Stimulated activated CD8-positive, alpha-beta memory T cell treated with anti-CD3 and anti-CD28 coated beads, Interleukin-2, amount 100 ng/mL, for 48 hours (primary cell): ENCODE measurements around the gene CDK2.
A peak's percentile ranks its signal among the peaks of the same experiment; 100 is the strongest.

Source experiments
- DNase-seq, 2 donors: peaks; one replicate each; pipeline ENCODE4 v3.0.0-alpha.2; 2020; ENCODE audit warnings: low read depth in 2 of 2

Gene CDK2

GRCh38 chr12:55937981-55938380, 28.6 kb upstream of the CDK2 start:
- DNase-seq = no peak

GRCh38 chr12:55938826-55939501, 27.7 kb upstream of the CDK2 start:
- no peak for DNase-seq

GRCh38 chr12:55940065-55940732, 26.4 kb upstream of the CDK2 start:
- DNase-seq = peak; percentile 65 to 71

- DNase-seq = no peak
These were observed 24.6 kb upstream of the CDK2 start for GRCh38 chr12:55942055-55942454.

GRCh38 chr12:55942577-55943136, 24.0 kb upstream of the CDK2 start:
- no peak for DNase-seq

GRCh38 chr12:55946553-55946952, 20.1 kb upstream of the CDK2 start:
- DNase-seq = no peak

- no peak for DNase-seq
These were observed 11.3 kb upstream of the CDK2 start for GRCh38 chr12:55955344-55955743.

- DNase-seq = peak in 1 of 2 donors; percentile 42
These were observed 10.7 kb upstream of the CDK2 start for GRCh38 chr12:55955800-55956508.

- DNase-seq = no peak
These were observed 9.3 kb upstream of the CDK2 start for GRCh38 chr12:55957106-55957859.

GRCh38 chr12:55963760-55964159, 2.9 kb upstream of the CDK2 start:
- DNase-seq = no peak

GRCh38 chr12:55965240-55965639, 1.4 kb upstream of the CDK2 start:
- no peak for DNase-seq

- DNase-seq = no peak
These were observed 656 bp upstream of the CDK2 start, which contains the start of gene PMEL for GRCh38 chr12:55965941-55966407. PMEL (minus strand) TSS chr12:55966042; CDS start chr12:55966011, 31 bp downstream.

GRCh38 chr12:55969356-55969755, 2.7 kb downstream of the CDK2 start:
- DNase-seq = no peak

- no peak for DNase-seq
These were observed 4.1 kb downstream of the CDK2 start for GRCh38 chr12:55970775-55971174.

GRCh38 chr12:55972042-55972441, 5.4 kb downstream of the CDK2 start:
- no peak for DNase-seq

GRCh38 chr12:55972456-55972855, 5.8 kb downstream of the CDK2 start:
- DNase-seq = no peak

GRCh38 chr12:55972911-55973598, 6.4 kb downstream of the CDK2 start:
- no peak for DNase-seq

- peak; percentile 90 to 96 for DNase-seq
These were observed 7.1 kb downstream of the CDK2 start, which contains the start of gene RAB5B for GRCh38 chr12:55973599-55974307. RAB5B (plus strand) TSS chr12:55974078; CDS start chr12:55986961, 12,883 bp downstream.

GRCh38 chr12:55974308-55974730, 7.7 kb downstream of the CDK2 start:
- peak in 1 of 2 donors; percentile 11 for DNase-seq

GRCh38 chr12:55978393-55978792, 11.8 kb downstream of the CDK2 start:
- no peak for DNase-seq
